ENCODE data around the gene EHMT1. TPM values are rescaled to one million over a fixed set of nuclear protein-coding genes. Genes with fewer than 3 reads are reported as not detected.

EHMT1 gene
- total and polyA plus RNA-seq, 2 donors (not counting 1 experiment from before 2014, with no cell fraction given) = 101 to 394 TPM

GRCh38 chr9:137753192-137753765 lies 134.5 kb downstream of the EHMT1 start:
- Mint-ChIP-seq H3K27me3 (no peaks in the 10 kb centered on the region), H3K4me1 (peaks cover 31% of the 10 kb centered on the region), H3K27ac (peak overlapping the region; percentile 32), H3K4me3 (no peak overlapping the region), H3K9me3 (ENCODE audit: insufficient read depth) (no peaks in the 10 kb centered on the region)
- peaks cover 11% of the 10 kb centered on the region for H4K20me1 ChIP-seq (ENCODE audit: control insufficient read depth, insufficient read depth, low read length, poor library complexity, severe bottlenecking)
- ChIA-PET CTCF (no interaction called here), POLR2A (interaction anchor here (1.8 kb wide), 1 partner anchor 9 kb away, joined by 4 read pairs; no protein-coding TSS in a partner anchor)
- H3K9ac ChIP-seq (ENCODE audit: low read length) = no peak overlapping the region
- no peak overlapping the region for H3K4me3 ChIP-seq (ENCODE audit: control extremely low read depth in 1 of 5, extremely low read depth in 1 of 5, insufficient read depth in 1 of 5, low read depth in 2 of 5, low read length in 4 of 5)
- peaks cover 16% of the 10 kb centered on the region in 2 donors for H3K4me1 ChIP-seq (ENCODE audit: control insufficient read depth in 2 of 2, insufficient read depth in 2 of 2, low read length in 2 of 2)
- intact Hi-C loops (cut with micrococcal nuclease) = no loop called here
- DNase-seq (no peak), ATAC-seq (ENCODE audit: low read depth) (no peak)
- TF ChIP-seq CTCF (IDR thresholded peaks at IDR 0.05) = no peak
- no peak for TF ChIP-seq EZH2 (IDR thresholded peaks at IDR 0.05; ENCODE audit: borderline replicate concordance, insufficient read depth, low read depth, low read length, poor library complexity, severe bottlenecking)
- no peak overlapping the region for H3K4me2 ChIP-seq (replicated peaks; ENCODE audit: low read depth, low read length, poor library complexity, severe bottlenecking)
- H3K27ac ChIP-seq (ENCODE audit: low read length in 2 of 2) = no peak overlapping the region
- peaks cover 48% of the 10 kb centered on the region for H3K79me2 ChIP-seq (ENCODE audit: control insufficient read depth, insufficient read depth, low read length)
- WGBS (ENCODE audit: insufficient coverage) = 99% methylated on average over 19 of the region's 22 CpGs
- no peaks in the 10 kb centered on the region for H3K27me3 ChIP-seq (replicated peaks in 1 of 4; ENCODE audit: control extremely low read depth in 1 of 4, control insufficient read depth in 3 of 4, insufficient read depth in 4 of 4, low read length in 3 of 4)
- H3K9me3 ChIP-seq (ENCODE audit: control extremely low read depth in 1 of 3, control insufficient read depth in 2 of 3, insufficient read depth in 1 of 3, low read length in 2 of 3) = peaks cover 0 to 17% (median 6%) of the 10 kb centered on the region in 3 donors
- no peak overlapping the region for H2AFZ ChIP-seq (ENCODE audit: insufficient read depth, low read depth, low read length, poor library complexity, severe bottlenecking)
- peaks cover 2 to 66% of the 10 kb centered on the region in 2 experiments for H3K36me3 ChIP-seq (replicated peaks in 1 of 2; ENCODE audit: control extremely low read depth in 1 of 2, control insufficient read depth in 1 of 2, extremely low read depth in 1 of 2, insufficient read depth in 2 of 2, low read length in 1 of 2)

DNA sequence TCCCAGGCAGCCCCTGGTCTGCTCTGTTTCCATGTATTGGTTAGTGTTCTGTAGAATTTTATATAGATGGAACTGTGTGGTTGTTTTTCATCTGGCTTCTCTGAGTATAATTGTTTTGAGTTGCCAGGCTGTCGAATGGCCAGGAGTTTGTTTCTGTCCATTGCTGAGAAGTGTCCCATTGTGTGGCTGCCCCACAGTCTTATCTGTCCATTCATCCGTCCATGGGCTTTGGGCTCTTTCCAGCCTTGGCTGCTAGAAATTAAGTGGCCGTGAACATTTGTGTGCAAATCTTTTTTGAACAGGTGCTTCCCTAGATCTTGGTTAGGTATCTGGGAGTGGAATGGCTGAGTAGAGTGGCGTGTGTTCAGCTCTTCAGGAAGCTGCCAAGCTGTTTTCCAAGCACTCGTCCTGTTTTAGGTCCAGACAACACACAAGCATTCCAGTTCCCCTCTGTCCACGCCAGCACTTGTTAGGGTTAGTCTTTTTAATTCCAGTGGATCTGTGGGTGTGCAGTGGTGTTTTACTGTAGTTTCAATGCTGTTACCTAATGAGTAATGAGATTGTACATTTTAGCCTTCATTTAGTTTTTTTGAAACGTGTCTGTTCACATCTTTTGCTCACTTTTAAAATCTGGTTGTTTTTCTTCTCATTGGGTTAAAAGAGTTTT lies 136.6 kb downstream of the EHMT1 start:
- Mint-ChIP-seq H3K9me3 (ENCODE audit: insufficient read depth) (no peaks in the 10 kb centered on the region), H3K4me3 (no peak overlapping the region), H3K27ac (peak overlapping the region; percentile 99), H3K4me1 (peaks cover 45% of the 10 kb centered on the region), H3K27me3 (no peaks in the 10 kb centered on the region)
- ATAC-seq (ENCODE audit: low read depth) (no peak), DNase-seq (no peak)
- ChIA-PET POLR2A (no interaction called here), CTCF (no interaction called here)
- H3K36me3 ChIP-seq (replicated peaks in 1 of 2; ENCODE audit: control extremely low read depth in 1 of 2, control insufficient read depth in 1 of 2, extremely low read depth in 1 of 2, insufficient read depth in 2 of 2, low read length in 1 of 2) = peaks cover 2 to 56% of the 10 kb centered on the region in 2 experiments
- peaks cover 37% of the 10 kb centered on the region in 2 donors for H3K4me1 ChIP-seq (ENCODE audit: control insufficient read depth in 2 of 2, insufficient read depth in 2 of 2, low read length in 2 of 2)
- 100% methylated on average over 2 of the region's 7 CpGs for WGBS (ENCODE audit: insufficient coverage)
- H2AFZ ChIP-seq (ENCODE audit: insufficient read depth, low read depth, low read length, poor library complexity, severe bottlenecking) = no peak overlapping the region
- H3K27me3 ChIP-seq (replicated peaks in 1 of 4; ENCODE audit: control extremely low read depth in 1 of 4, control insufficient read depth in 3 of 4, insufficient read depth in 4 of 4, low read length in 3 of 4) = no peaks in the 10 kb centered on the region
- H3K4me2 ChIP-seq (replicated peaks; ENCODE audit: low read depth, low read length, poor library complexity, severe bottlenecking) = no peak overlapping the region
- no peak overlapping the region for H3K4me3 ChIP-seq (ENCODE audit: control extremely low read depth in 1 of 5, extremely low read depth in 1 of 5, insufficient read depth in 1 of 5, low read depth in 2 of 5, low read length in 4 of 5)
- H3K9me3 ChIP-seq (ENCODE audit: control extremely low read depth in 1 of 3, control insufficient read depth in 2 of 3, insufficient read depth in 1 of 3, low read length in 2 of 3) = peaks cover 0 to 26% (median 6%) of the 10 kb centered on the region in 3 donors
- no peak overlapping the region for H3K27ac ChIP-seq (ENCODE audit: low read length in 2 of 2)
- H3K9ac ChIP-seq (ENCODE audit: low read length) = no peak overlapping the region
- TF ChIP-seq EZH2 (IDR thresholded peaks at IDR 0.05; ENCODE audit: borderline replicate concordance, insufficient read depth, low read depth, low read length, poor library complexity, severe bottlenecking) = no peak
- TF ChIP-seq CTCF (IDR thresholded peaks at IDR 0.05) = no peak
- intact Hi-C loops (cut with micrococcal nuclease) = no loop called here
- H4K20me1 ChIP-seq (ENCODE audit: control insufficient read depth, insufficient read depth, low read length, poor library complexity, severe bottlenecking) = peaks cover 4% of the 10 kb centered on the region
- H3K79me2 ChIP-seq (ENCODE audit: control insufficient read depth, insufficient read depth, low read length) = peaks cover 50% of the 10 kb centered on the region
